Measurements from ENCODE around the gene RANBP3L. TPM values are rescaled to one million over a fixed set of nuclear protein-coding genes. Genes with fewer than 3 reads are reported as not detected.

RANBP3L gene
- total and polyA plus RNA-seq, 2 of the 4 experiments (the other 2 are of a cell fraction): not detected

GRCh38 chr5:36325196-36325595 lies 23.5 kb upstream of the RANBP3L start:
- no peaks in the 10 kb centered on the region for H3K9me1 ChIP-seq (ENCODE audit: insufficient read depth, low read length)
- no peak for ATAC-seq (ENCODE audit: low read depth)
- TF ChIP-seq SMC3 (IDR thresholded peaks at IDR 0.05; ENCODE audit: low read depth, low read length) (no peak), CTCF (conservative IDR thresholded peaks at IDR 0.05; ENCODE audit: low read depth, low read length) (no peak), ELK1 (IDR thresholded peaks at IDR 0.05; ENCODE audit: borderline replicate concordance, low read depth, low read length) (no peak), RCOR1 (IDR thresholded peaks at IDR 0.05; ENCODE audit: insufficient replicate concordance, low read length) (no peak), USF2 (IDR thresholded peaks at IDR 0.05; ENCODE audit: low read depth, low read length) (no peak), POLR2A (IDR thresholded peaks at IDR 0.05; ENCODE audit: low read depth, low read length) (no peak), NFE2L2 (IDR thresholded peaks at IDR 0.05; ENCODE audit: low read depth, low read length) (no peak), BHLHE40 (IDR thresholded peaks at IDR 0.05; ENCODE audit: low read depth, low read length) (no peak), RFX5 (IDR thresholded peaks at IDR 0.05; ENCODE audit: low read depth, low read length) (no peak), MAZ (IDR thresholded peaks at IDR 0.05; ENCODE audit: borderline replicate concordance, low read depth, low read length) (no peak), CHD1 (IDR thresholded peaks at IDR 0.05; ENCODE audit: low read depth, low read length) (no peak), MAFK (IDR thresholded peaks at IDR 0.05; ENCODE audit: low read depth, low read length) (no peak), MXI1 (IDR thresholded peaks at IDR 0.05; ENCODE audit: borderline replicate concordance, low read depth, low read length) (no peak), RAD21 (IDR thresholded peaks at IDR 0.05; ENCODE audit: low read length) (no peak), FOS (IDR thresholded peaks at IDR 0.05; ENCODE audit: low read depth, low read length) (no peak), CEBPB (IDR thresholded peaks at IDR 0.05; ENCODE audit: low read depth, low read length) (no peak)
- no peak overlapping the region for H3K9ac ChIP-seq (ENCODE audit: low read depth, low read length)
- H3K4me3 ChIP-seq (ENCODE audit: insufficient read depth, low read depth, low read length): no peak overlapping the region
- no peak overlapping the region for H4K8ac ChIP-seq (ENCODE audit: low read depth in 2 of 2, low read length in 2 of 2)
- no peak overlapping the region for H4K5ac ChIP-seq (ENCODE audit: low read depth, low read length)
- H3K79me1 ChIP-seq (ENCODE audit: low read depth in 1 of 2, low read length in 2 of 2): no peaks in the 10 kb centered on the region
- no peak overlapping the region for H3K14ac ChIP-seq (replicated peaks; ENCODE audit: low read depth, low read length)
- no peak overlapping the region for H3K56ac ChIP-seq (ENCODE audit: extremely low read depth, insufficient read depth, low read length)
- no peaks in the 10 kb centered on the region for H3K4me1 ChIP-seq (ENCODE audit: control insufficient read depth, insufficient read depth, low read length)
- H3K9me3 ChIP-seq (ENCODE audit: control insufficient read depth, insufficient read depth, low read length): no peaks in the 10 kb centered on the region
- H3K36me3 ChIP-seq (ENCODE audit: control insufficient read depth, insufficient read depth, low read length): no peaks in the 10 kb centered on the region
- no peak overlapping the region for H3K4me2 ChIP-seq (ENCODE audit: low read depth, low read length)
- H3K18ac ChIP-seq (ENCODE audit: low read depth, low read length): no peak overlapping the region
- intact Hi-C loops (cut with micrococcal nuclease) (no loop called here), in situ Hi-C loops (cut with MboI; ENCODE audit: low sequenced_read_pairs) (no loop called here), dilution Hi-C loops (cut with HindIII; ENCODE audit: low sequenced_read_pairs, unreplicated experiment) (no loop called here)
- H2BK5ac ChIP-seq (ENCODE audit: low read depth, low read length, poor library complexity, severe bottlenecking): no peak overlapping the region
- H2BK120ac ChIP-seq (ENCODE audit: low read depth, low read length): no peak overlapping the region
- no TSS peak for BruUV-seq (replicated peaks)
- H3K4ac ChIP-seq (ENCODE audit: low read depth, low read length): no peak overlapping the region
- no peak overlapping the region for H2BK15ac ChIP-seq (ENCODE audit: low read depth, low read length)
- no peak overlapping the region for H2AK5ac ChIP-seq (ENCODE audit: low read depth, low read length)
- H3K27ac ChIP-seq (ENCODE audit: insufficient read depth, low read length): no peak overlapping the region
- no peaks in the 10 kb centered on the region; the same call in 1 of the 2 replicates for H3K27me3 ChIP-seq (ENCODE audit: control insufficient read depth, insufficient read depth, low read length)
- no peaks in the 10 kb centered on the region for H4K20me1 ChIP-seq (ENCODE audit: insufficient read depth, low read length)
- H2AFZ ChIP-seq (replicated peaks; ENCODE audit: low read length, poor library complexity): no peak overlapping the region
- no peak overlapping the region for H2AK9ac ChIP-seq (replicated peaks; ENCODE audit: low read depth, low read length, poor library complexity)
- no peak overlapping the region for H3K23ac ChIP-seq (ENCODE audit: low read depth, low read length)
- no peak overlapping the region for H2BK20ac ChIP-seq (ENCODE audit: low read depth, low read length)
- no peak overlapping the region for H4K91ac ChIP-seq (ENCODE audit: insufficient read depth, low read depth, low read length)
- POLR2A ChIA-PET (ENCODE audit: unreplicated experiment): no interaction called here
- CTCF ChIA-PET: no interaction called here
- DNase-seq: no peak

Measured in IMR-90 (cell line).